Activated CD8-positive, alpha-beta T cell treated with anti-CD3 and anti-CD28 coated beads for 36 hours (primary cell): ENCODE data around the gene DLX2. TPM values are rescaled to one million over a fixed set of nuclear protein-coding genes. Genes with fewer than 3 reads are reported as not detected.

Experiments
- ATAC-seq: fragments of 200-7000 bp; cut with Tn5 transposase; one replicate; pipeline ENCODE4 v1.10.0; 2021; ENCODE audit warnings: mild to moderate bottlenecking, moderate library complexity
- CTCF ChIA-PET: fragments of 350-600 bp; sonication (Branson Sonifier 250); formaldehyde crosslinking; loops from one replicate; lab custom pipeline; 2021; ENCODE audit warnings: antibody characterized with exemption; lab: Charles Lee
- POLR2A ChIA-PET: fragments of 350-600 bp; sonication (Branson Sonifier 250); formaldehyde crosslinking; loops from one replicate; lab custom pipeline; 2021; ENCODE audit warnings: antibody characterized with exemption; lab: Charles Lee
- DNase-seq: peaks from one replicate; pipeline ENCODE4 v3.0.0-alpha.2; 2020
- H3K27ac Mint-ChIP-seq: one replicate; pipeline ENCODE4 v1.8.0; 2021; ENCODE audit warnings: mild to moderate bottlenecking, mixed read lengths
- H3K27me3 Mint-ChIP-seq: one replicate; pipeline ENCODE4 v1.8.0; 2021; ENCODE audit warnings: mixed read lengths
- H3K36me3 Mint-ChIP-seq: one replicate; pipeline ENCODE4 v1.8.0; 2021; ENCODE audit warnings: low read depth, mixed read lengths
- H3K4me1 Mint-ChIP-seq: one replicate; pipeline ENCODE4 v1.8.0; 2021; ENCODE audit warnings: low read depth, mixed read lengths
- H3K4me3 Mint-ChIP-seq: one replicate; pipeline ENCODE4 v1.8.0; 2021; ENCODE audit warnings: mild to moderate bottlenecking, moderate library complexity, mixed read lengths
- H3K9me3 Mint-ChIP-seq: one replicate; pipeline ENCODE4 v1.8.0; 2021; ENCODE audit warnings: mixed read lengths
- CTCF ChIP-seq: fragments of 200-600 bp; IDR thresholded peaks from one replicate; pipeline ENCODE4 v1.8.0; 2022; ENCODE audit warnings: antibody characterized with exemption, mild to moderate bottlenecking
- intact Hi-C: fragments of 100-400 bp; cut with micrococcal nuclease; formaldehyde crosslinking; loops from one replicate; pipeline ENCODE4 v1.10.0; 2022
- total RNA-seq, 2 experiments: library from RNA; stranded (reverse); gene quantifications; one replicate each; pipeline ENCODE4 v1.2.3, GENCODE V29; 2021

DLX2 gene
- total RNA-seq, 2 experiments from 2014 or later = not detected

- Mint-ChIP-seq H3K36me3 (peaks cover 6% of the 10 kb centered on the region), H3K27ac (no peak overlapping the region), H3K4me1 (peaks cover 27% of the 10 kb centered on the region), H3K4me3 (no peak overlapping the region), H3K27me3 (peaks cover 76% of the 10 kb centered on the region), H3K9me3 (no peaks in the 10 kb centered on the region)
- POLR2A ChIA-PET = interaction anchor here (0.7 to 2.8 kb wide), 5 partner anchors 11 to 20 kb away, joined by 3 to 15 read pairs (median 6); no protein-coding TSS in a partner anchor
- TF ChIP-seq CTCF = no peak
- no peak for ATAC-seq
- intact Hi-C loops = no loop called here
- CTCF ChIA-PET = interaction anchor here (0.7 to 3.3 kb wide), 6 partner anchors 10 to 45 kb away, joined by 3 to 15 read pairs (median 4); partner anchors contain the start of gene DLX2
- DNase-seq = peak; percentile 3
These were observed 21.3 kb downstream of the DLX2 start for GRCh38 chr2:172081221-172082022.

DNA sequence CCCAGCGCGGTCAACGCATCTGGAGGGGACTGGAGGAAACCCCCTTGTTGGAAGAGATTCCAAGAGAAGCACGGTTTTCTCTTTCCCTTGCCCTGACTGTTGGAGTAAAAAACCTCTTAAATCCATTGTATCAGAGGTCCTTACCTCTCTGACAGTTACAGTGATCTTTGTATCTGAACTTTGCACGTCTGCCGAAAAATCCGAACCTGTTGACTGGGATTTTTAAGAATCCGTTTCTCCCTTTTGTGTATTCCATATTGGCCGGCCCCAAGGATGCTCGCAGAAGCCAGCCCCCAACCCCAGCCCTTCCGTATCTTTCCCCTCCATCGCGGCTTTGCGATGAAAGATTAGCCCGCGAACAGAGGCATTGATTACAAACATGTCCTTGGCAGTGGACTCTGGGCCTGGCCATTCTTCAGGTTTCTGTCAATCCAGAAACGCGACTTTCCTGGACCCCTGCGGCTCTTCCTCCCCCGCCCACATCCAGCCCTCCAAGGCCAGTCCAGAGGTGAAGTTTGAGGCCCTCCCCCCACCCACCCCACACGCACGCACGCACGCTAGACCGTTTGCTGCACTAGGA, 22.0 kb downstream of the DLX2 start:
- DNase-seq (no peak), ATAC-seq (no peak)
- peaks cover 6% of the 10 kb centered on the region for H3K36me3 Mint-ChIP-seq
- peaks cover 76% of the 10 kb centered on the region for H3K27me3 Mint-ChIP-seq
- H3K9me3 Mint-ChIP-seq = no peaks in the 10 kb centered on the region
- ChIA-PET CTCF (interaction anchor here (1.0 to 3.3 kb wide), 5 partner anchors 11 to 46 kb away, joined by 3 to 15 read pairs (median 5); partner anchors contain the start of gene DLX2), POLR2A (interaction anchor here (1.0 to 2.8 kb wide), 2 partner anchors 19 to 21 kb away, joined by 3 to 15 read pairs; no protein-coding TSS in a partner anchor)
- intact Hi-C loops = loop anchor here (1.0 kb wide), 1 partner anchor 10 kb away; no protein-coding TSS in a partner anchor
- peaks cover 23% of the 10 kb centered on the region for H3K4me1 Mint-ChIP-seq
- no peak overlapping the region for H3K4me3 Mint-ChIP-seq
- no peak overlapping the region for H3K27ac Mint-ChIP-seq
- TF ChIP-seq CTCF = no peak

GRCh38 chr2:172079838-172080640, 22.7 kb downstream of the DLX2 start:
- POLR2A ChIA-PET = interaction anchor here (0.5 kb wide), 1 partner anchor 8 kb away, joined by 3 read pairs; no protein-coding TSS in a partner anchor
- no peak overlapping the region for H3K27ac Mint-ChIP-seq
- H3K4me3 Mint-ChIP-seq = no peak overlapping the region

DNA sequence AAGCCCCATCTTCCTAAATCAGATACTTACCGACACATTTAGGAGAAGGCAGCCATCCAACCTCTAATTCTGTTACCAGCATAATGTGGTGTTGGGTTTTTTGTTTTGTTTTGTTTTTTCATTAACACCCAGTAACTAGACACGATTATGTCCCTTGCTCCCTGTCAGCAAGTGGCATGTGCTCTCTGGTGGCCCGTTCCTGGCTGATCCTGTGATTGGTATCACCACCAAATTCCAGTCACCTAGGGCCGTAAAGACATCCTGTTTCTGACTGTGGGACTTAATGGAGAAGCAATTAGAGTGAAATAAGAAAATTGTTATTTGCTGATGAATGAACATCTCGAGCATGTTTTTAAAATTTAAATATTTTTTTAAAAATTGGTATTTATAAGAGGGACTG, 23.3 kb downstream of the DLX2 start:
- no peak overlapping the region for H3K27ac Mint-ChIP-seq
- no peak for DNase-seq
- peaks cover 6% of the 10 kb centered on the region for H3K36me3 Mint-ChIP-seq

More at GRCh38 chr2:172079838-172080640, 22.7 kb downstream of the DLX2 start:
- peaks cover 73% of the 10 kb centered on the region for H3K27me3 Mint-ChIP-seq
- intact Hi-C loops = loop anchor here (1.0 kb wide), 1 partner anchor 10 kb away; no protein-coding TSS in a partner anchor
- peaks cover 6% of the 10 kb centered on the region for H3K36me3 Mint-ChIP-seq
- CTCF ChIA-PET = interaction anchor here (1.6 kb wide), 1 partner anchor 47 kb away, joined by 3 read pairs; no protein-coding TSS in a partner anchor
- DNase-seq (no peak), ATAC-seq (no peak)
- H3K9me3 Mint-ChIP-seq = no peaks in the 10 kb centered on the region
- H3K4me1 Mint-ChIP-seq = peaks cover 17% of the 10 kb centered on the region
- TF ChIP-seq CTCF = no peak

More for the DNA sequence above, 23.3 kb downstream of the DLX2 start:
- H3K4me3 Mint-ChIP-seq = no peak overlapping the region
- H3K27me3 Mint-ChIP-seq = peaks cover 68% of the 10 kb centered on the region
- H3K4me1 Mint-ChIP-seq = peaks cover 14% of the 10 kb centered on the region
- POLR2A ChIA-PET = interaction anchor here (0.5 kb wide), 1 partner anchor 9 kb away, joined by 3 read pairs; no protein-coding TSS in a partner anchor
- ATAC-seq = no peak
- TF ChIP-seq CTCF = no peak
- intact Hi-C loops = no loop called here
- CTCF ChIA-PET = interaction anchor here (1.6 kb wide), 1 partner anchor 48 kb away, joined by 3 read pairs; no protein-coding TSS in a partner anchor
- no peaks in the 10 kb centered on the region for H3K9me3 Mint-ChIP-seq
